Activated CD8-positive, alpha-beta memory T cell treated with anti-CD3 and anti-CD28 coated beads, Interleukin-2, amount 50 U/mL, for 24 hours (primary cell): ENCODE measurements around the gene CSF1R.

Experiments used
- DNase-seq: peaks from one replicate; pipeline ENCODE4 v3.0.0-alpha.2; 2020; ENCODE audit errors: extremely low read depth

Gene CSF1R

DNA sequence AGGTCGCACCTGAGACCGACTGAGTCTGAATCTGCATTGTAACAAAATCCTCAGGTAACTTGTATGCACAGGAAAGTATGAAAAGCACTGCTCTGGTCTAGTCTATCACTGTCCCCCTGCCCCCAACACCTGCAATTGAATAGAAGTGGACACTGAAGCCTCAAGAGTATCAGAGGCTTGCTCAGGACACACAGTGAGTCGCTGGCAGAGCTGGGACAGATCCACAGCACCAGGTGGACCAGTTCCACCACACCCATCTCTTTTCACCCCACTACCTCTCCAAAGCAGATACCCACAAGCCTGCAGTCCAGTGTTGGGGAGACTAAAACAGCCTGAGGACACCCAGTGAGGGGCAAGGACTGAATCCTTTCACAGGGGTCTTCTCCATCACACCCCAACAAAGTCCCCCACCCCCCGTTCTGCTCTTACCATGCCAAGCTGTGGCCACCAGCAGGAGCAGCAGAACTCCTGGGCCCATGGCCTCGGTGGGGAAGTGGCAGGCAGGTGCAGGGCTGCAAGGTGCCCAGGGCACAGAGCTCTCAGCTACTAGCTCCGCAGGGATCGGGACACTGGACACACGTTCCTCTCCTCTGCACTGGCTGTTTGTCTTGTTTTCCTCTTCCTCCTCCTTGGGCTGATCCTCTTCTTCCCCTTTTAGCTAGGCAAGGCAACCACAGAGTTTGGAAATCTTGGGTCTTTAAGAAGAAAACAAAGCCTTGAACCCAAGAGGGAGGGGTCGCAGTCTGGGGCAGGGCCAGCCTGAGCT is at the start of gene CSF1R:
Gene CSF1R, minus strand, starts transcription at position 605 of the 766 bp plus-strand sequence. Its CDS starts 127 bp downstream, at position 478.
- no peak for DNase-seq

DNA sequence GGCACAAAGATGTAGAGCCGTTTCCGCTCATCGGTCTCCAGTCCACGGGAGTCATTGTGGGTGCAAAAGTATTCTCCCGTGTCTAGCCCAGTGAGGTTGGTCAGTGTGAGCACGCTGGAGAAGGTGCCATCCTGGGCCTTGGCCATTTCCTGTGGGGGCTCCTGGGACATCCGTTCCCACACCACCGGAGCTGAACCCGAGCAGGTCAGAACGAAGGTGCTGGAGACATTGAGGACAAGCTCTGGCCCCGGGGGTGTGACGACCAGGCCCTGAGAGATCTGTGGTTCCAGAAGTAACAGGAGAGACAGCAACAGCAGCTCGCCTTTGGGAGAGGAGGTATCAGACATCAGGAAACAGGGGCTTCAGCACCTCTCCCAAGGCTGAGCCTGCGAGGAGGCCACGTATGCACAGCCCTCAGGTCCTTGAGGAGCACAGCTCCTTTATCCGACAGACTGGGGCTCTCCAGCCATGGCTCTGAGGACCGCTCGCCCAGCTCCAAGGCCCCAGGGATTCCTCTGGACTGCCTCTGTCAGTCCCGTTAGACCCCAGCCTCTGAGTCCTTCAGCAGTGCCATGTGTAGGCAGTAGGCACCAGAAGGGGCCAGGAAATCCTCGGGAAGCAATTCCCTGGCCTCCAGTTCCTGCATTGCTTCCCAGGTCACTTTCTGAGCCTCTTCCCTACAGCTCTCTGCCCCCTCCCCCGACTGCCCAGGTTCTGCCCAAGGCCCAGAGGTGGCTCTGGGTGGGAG is 49.4 kb upstream of the CSF1R start:
- DNase-seq, result no peak

DNA sequence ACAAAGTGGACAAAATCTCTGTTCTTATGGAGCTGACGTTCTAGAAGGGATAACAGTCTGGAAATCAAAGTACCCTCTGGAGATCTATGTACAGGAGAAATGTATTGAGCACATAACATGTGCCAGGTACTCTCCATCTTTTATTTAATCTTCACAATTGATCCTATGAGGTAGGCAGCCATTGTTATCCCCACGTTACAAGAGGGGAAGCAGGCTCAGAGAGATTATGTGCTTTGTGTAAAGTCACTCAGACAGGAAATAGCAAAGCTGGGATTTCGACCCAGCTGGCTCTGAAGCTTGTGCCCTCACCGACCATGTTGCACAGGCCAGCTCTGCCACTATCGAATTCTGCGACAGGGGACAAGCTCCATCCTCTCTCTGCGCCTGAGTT is 47.8 kb upstream of the CSF1R start:
- no peak for DNase-seq

DNA sequence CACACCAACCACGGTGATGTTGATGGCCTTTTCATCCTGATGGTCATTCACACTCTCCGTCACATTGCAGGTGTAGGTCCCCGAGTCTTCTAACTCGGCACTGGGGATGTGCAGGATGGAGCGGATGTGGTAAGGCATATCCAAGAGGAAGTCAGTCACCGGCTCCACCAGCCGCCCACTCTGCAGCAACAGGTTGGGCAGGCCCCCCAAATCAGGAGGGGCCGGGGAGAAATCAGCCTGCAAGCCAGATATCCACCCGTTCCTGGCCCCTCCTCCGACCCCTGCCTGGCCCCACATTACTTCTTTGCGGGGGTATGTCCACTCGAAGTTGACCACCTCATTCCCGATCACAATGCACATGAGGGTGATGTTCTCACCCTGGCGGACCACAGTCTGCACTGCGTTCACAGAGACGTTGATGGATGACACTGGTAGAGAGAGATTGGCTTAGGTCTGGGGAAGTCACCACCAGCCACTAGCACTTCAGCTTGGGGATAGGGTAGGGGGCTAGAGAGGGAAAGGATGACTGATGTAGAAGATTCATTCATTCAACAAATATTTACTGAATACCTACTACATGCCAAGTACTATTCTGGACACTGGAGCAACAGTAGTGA is 47.3 kb upstream of the CSF1R start:
- DNase-seq, result no peak

DNA sequence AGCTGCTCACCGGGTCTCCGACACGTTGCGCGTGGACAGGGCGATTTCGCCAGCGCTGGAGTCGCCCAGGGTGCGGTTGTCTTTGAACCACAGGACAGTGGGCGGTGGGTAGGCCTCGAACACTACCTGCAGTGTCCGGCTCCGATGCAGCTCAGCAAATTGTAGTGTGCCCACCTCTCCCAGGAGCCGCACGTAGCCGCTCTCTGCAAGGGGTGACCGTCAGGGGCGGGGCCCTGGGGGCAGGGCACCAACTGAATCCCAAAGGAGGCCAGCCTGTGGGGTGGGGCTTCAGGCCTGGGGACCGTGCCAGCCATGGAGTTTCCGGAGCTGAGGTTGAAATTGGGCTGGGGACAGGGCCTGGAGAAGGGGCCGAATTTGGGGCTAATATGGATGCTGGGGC is 46.4 kb upstream of the CSF1R start:
- no peak for DNase-seq

DNA sequence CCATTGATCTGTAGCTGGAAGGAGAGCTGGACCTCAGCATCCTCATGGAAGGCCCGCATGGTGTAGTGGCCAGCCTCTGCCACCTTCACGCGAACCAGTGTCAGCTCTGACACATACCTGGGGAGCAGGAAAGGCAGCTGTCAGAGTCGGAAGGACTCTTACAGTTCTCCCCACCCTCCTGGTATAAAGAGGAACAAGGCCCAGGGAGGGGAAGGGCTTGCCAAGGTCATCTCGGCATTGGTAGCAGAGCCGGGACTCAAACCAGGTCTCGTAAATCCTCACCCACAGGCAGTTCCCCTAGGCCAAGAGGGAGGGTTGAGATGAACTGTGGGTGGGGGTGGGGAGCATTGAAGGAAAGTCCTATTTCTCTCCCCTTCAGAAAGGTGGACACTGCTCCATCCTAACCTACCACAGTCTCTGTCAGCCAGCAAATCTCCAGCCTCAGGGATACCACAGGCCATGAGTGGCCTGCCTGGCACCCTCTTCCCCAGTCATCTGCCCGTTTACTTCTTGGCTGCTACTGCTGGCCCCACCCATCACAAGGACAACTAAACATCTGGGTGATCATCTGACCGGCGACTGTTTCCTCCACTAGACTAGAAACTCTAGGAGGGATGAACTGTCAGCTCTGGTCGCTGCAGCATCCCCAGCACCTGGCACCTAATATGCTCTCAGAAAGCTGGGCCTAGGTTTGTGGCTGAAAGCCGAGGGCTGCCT is 45.8 kb upstream of the CSF1R start:
- DNase-seq, result no peak

DNA sequence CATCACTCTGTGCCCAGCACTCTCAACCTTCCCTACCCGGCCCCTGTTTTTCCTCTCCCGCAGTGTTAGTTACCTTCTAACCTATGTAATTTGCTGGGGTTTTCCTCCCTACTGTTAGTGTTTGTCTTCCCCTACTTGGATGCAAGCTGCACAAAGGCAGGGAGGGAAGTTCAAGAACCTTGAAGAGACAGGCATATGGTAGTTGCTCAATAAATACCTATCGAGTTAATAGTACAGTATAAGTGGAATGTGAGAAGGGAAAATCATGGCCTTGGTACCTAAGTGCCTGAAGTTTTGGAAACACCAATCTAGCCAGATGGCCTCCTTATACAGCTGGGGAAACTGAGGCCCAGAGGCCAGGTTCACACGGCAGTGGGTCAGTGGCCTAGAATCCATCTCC is 45.1 kb upstream of the CSF1R start:
- no peak for DNase-seq

DNA sequence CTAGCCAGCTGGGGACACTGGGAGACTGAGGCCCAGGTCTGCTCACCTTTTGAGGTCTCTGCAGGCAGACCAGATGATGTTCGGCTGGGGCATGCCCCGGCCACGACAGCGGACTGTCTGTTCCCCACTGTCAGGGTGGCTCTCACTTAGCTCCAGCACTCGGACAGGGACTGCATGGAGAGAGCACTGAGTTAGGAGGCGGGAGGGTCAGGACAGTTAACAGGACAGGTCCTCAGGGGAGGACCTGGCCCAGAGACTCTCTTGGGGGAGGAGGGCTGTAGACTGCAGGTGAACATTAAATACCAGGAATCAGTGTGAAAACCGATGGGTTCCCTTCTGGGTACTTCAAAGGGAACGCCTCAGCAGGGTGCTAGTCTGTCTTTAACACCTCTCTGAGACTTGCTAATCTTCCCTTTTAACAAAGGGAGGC is 44.2 kb upstream of the CSF1R start:
- DNase-seq, result no peak

DNA sequence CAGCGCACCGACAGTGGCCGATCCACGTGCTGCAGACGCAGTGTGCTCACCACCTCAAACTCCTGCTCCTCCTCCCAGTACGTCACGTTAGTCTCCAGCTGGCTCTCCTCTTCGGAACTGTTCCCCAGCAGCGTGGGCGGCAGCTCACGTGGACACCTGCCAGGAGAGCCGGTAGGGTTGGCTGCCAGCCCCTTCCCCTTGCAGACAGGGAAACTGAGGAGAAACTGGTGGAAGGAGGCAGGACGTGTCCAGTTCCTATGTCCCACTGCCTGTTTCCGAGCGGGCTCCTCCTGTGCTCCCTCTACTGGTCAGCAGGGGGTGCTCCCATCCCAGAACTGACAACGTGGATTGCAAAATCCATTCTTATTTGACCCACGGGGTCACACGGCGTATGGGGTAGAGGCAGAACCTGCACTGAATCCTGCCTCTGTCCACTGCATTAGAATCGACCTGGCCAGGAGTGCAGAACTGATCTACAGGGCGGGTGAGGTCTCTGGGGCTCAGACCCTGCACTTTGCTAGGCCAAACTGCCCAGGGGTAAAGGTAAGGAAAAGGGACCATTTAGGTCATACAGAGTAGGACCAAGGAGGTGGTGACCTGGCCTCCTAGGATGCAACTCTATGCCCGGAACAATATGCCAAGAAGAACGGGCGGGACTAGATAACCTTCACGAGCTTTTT is 43.6 kb upstream of the CSF1R start:
- no peak for DNase-seq

DNA sequence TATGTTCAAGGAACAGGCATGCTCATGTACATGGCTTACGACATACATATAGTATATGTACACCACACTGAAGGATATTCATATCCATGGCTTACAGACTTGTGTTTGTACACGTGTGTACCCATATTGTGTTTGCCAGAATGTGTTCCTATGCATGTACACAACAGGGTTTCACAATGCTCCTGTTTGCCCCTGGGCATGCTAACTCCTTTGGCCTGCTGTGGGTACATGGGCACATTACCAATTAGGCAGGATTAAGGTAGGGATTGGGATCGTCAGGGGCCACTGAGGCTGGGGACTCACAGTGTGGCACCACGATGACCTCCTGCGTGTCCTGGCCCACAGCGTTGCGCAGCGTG is 43.1 kb upstream of the CSF1R start:
- no peak for DNase-seq

DNA sequence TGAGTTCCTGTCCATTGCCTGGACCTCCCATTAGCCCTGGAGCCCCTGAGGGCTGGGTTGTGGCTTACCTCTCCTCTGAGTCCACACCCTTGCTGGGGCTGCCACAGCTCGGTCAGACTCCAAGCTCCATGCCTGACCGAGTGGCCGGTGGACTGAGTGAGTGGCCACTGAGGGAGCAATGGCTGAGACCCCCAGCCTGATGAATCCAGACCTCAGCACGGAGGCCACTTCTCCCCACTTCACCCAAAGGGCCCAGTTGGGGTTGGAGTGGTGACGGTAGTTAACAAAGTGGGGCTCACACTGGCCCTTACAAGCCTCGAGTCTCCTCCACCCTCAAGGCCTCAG is 40.5 kb upstream of the CSF1R start:
- no peak for DNase-seq

DNA sequence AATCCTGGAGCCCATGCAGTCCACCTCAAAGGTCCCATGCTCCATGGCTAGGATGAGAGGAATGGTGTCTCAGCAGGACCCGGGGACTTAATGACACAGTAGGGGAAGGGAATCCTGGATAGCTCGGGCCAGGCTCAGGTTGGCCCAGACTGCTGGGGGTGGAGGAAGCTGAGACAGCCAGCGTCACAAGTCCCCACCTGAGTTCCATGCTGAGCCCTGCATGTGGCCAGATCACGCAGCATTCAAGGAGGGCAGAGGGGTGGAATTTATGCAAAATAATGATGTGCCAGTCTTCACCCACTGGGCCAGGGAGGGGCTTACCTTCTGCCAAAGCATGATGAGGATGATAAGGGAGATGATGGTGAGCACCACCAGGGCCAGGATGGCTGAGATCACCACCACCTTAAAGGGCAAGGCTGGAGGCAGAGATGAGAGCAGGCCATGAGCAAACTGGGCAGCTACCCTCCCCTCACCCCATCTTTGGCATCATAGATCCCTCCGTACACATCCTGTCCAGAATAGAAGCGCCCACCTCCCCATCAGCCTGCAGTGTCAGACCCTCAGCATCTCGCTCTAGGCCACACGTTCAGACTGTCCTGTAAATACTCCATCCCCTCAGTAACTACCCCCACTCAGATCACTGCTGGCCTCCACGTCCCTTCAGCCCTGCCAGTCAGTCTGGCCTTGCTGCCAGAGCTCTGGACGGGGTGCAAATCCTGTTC is 40.0 kb upstream of the CSF1R start:
- no peak for DNase-seq

DNA sequence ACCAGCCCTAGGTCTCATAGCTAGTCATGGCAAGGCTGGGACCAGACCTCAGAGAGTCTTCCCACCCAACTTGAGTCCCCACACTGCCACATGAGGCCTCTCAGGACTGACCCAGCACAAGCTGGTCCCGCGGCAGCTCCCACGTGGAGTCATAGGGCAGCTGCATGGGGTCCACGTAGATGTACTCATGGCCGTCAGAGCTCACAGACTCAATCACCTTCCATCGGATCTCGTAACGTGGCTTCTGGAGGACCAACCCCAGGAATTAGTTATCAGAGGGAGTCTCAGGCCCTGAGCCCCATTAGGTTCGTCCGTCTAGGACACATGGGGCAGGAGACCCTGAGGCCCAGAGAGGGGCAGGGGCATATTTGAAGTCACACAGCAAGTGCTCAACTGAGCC is 39.0 kb upstream of the CSF1R start:
- DNase-seq, result no peak

DNA sequence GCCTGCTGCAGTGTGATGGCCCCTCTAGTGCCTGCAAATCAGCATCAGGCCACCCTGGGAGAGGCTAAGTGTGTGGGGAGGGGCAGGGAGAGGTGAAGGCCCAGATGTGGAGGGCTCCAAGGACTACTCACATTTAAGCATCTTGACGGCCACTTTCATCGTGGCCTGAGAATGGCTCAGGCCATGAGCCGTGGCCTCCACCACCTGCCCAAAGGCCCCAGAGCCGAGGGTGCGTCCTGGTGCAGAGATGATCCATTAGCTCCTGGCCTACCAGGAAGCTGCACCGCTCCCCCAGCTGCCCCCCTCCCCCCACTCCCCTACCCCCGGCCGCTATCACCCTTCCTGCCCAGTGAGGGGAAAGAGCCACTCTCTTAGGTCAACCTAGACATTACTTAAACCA is 38.2 kb upstream of the CSF1R start:
- no peak for DNase-seq

DNA sequence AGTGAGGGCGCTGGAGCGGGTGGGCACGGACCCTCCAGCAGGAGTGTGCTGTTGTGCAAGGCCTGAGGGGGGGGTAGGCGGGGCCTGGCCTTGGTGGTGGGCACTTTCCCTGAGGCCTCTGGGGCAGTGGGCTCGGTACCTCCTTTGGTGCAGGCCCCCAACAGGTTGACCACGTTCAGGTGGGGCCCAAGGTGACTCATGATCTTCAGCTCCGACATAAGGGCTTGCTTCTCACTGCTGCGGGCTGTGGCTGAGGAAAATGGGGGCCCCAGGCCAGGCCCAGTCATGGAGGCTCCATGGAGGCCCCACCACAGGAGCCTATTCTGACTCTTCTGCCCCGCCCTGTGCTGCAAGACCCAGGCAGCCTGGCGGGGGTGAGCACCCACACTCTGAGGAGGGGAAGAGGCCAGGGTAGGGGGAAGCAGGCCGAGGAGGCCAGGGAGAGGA is 37.8 kb upstream of the CSF1R start:
- DNase-seq, result no peak

DNA sequence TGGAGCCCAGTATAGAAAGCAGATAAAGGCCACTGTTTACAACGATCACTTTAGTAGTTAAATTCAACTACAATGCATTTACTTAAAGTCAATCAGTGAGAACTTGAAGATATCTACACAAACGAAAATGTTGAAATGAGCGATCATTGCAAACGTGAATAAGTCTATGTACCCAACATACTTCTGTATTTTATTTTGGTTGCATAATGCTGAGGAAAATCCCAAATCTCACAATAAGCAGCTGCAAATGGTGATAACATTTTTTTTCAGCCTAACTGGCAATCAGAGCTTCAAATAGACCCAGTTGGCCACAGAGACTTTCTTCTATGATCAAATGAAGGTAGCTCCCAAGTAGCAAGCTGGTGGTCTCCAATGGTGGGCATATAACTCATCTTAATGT is 37.2 kb upstream of the CSF1R start:
- DNase-seq, result no peak

DNA sequence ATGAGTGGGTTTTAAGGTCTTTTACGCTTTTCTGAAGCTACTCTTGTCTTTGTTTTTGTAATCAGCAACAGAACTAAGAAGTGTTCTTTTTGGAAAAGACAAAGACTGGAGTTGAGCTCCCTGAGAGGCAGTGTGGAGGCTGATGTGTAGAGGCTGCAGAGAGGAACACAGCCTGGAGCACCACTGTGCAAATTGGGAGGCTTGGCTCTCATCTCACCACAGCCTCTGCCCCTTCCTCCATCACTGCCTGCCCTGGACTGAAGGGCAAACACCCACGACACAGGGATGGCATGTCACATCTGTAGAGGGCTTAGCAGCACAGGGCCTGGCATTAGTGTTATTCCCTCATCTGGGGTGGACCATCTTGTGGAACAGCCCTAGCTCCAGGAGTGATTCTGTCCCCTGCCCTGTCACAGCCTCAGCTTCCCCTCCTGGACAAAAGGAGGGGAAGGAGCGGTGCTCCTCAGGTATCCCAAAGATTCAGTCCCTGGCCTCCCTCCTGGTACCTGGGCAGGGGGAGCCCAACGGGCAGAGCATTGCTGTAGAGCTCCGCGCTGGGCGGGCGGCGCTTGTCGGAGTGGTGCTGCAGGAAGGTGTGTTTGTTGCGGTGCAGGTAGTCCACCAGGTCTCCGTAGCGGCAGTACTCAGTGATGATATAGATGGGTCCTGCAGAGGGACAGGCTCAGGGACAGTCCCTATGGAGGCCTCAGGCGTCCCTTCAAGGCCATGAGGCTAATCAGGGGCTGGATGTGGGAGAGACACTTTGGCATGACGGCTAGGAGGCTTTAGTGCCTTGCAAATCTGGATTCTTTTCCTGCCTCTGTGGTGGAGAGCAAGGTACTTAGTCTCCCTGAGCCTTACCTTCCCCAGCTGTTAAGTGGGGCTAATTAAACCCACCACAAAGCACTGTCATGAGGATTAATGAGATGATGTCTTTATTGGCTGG is 36.5 kb upstream of the CSF1R start:
- DNase-seq, result no peak

DNA sequence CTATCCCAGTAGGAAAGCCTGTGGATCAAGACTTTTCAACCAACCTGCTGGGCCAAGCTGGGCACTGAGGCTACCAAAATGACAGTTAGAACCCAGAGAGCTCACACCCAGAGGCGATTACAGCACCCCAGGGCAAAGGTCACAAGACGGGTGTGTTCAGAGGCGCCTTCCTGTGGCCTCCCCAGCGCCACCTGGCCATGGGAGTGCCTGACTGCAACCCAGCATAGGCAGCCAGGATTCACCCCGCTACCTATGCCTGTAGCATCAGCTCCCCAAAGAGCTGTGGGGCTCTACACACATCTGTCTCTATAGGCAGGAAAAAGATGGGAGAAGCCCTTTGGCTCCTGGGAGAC is 35.8 kb upstream of the CSF1R start:
- no peak for DNase-seq

DNA sequence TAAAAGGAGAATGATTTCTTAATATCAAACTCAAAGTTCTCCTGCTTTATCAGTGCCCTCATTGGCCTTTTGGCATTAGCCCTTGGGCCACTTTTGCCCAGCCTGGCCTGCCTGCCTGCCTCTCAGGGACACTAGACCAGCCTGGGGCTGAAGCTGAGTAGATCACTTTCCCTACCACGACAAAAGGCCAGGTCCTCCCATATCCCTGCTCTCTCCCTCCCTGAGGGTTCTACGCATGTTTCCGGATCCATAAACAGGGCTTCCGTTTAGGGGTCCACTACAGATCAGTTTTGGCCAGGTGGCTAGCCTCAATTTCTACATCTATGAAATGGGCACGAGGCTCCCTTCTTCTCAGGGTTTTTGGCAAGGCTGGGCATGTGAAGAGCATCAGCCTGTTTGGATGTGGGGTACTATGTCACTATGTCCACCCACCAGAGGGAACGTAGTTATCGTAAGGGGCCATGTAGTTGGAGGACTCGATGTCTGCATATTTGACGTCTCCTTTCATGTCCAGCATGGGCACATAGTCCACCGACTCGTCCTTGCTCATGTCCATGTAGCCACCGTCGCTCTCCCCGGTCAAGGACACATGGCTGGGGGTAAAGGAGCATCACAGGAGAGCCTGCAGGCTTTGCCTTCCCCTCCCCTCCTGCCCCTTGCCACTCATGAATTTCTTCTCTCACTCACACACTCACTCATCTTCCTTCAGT is 35.2 kb upstream of the CSF1R start:
- DNase-seq, result no peak
